GM18517 (cell line): Measurements from ENCODE around the gene LY6G6F.

Experiments
- ATAC-seq: cut with Tn5 transposase; IDR thresholded peaks from one replicate; pipeline ENCODE4 v1.9.1; 2021; ENCODE audit warnings: mild to moderate bottlenecking, moderate library complexity; ENCODE audit not compliant: unreplicated experiment

The LY6G6F gene

DNA sequence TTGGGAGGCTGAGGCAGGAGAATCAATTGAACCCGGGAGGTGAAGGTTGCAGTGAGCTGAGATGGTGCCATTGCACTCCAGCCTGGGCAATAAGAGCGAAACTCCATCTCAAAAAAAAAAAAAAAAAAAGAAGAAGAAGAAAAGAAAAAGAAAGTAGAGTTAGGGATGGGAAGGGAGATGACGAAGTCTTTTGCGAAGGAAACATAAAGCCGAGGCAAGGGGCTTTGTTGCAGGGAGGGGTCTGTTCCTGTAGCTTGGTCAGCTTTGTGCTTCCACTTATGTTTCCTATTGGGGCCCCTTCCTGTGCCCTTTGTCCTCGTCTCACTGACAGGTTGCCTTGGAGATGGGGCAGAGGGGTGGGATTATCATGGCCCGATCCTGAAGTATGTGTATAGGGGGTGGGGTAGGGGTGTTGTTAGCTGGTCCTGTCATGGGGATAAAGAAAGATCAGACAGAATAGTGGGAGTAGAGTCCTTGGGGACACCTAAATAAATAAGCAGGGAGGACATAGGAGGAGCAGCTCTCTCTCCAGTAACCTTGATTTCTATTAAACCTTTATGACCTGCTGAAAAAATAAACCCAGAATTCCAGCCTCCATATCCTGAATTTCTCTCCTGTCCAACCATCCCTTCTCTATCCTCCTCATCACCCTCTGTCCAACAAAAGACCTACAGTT lies 30.8 kb downstream of the LY6G6F start:
- ATAC-seq = no peak

DNA sequence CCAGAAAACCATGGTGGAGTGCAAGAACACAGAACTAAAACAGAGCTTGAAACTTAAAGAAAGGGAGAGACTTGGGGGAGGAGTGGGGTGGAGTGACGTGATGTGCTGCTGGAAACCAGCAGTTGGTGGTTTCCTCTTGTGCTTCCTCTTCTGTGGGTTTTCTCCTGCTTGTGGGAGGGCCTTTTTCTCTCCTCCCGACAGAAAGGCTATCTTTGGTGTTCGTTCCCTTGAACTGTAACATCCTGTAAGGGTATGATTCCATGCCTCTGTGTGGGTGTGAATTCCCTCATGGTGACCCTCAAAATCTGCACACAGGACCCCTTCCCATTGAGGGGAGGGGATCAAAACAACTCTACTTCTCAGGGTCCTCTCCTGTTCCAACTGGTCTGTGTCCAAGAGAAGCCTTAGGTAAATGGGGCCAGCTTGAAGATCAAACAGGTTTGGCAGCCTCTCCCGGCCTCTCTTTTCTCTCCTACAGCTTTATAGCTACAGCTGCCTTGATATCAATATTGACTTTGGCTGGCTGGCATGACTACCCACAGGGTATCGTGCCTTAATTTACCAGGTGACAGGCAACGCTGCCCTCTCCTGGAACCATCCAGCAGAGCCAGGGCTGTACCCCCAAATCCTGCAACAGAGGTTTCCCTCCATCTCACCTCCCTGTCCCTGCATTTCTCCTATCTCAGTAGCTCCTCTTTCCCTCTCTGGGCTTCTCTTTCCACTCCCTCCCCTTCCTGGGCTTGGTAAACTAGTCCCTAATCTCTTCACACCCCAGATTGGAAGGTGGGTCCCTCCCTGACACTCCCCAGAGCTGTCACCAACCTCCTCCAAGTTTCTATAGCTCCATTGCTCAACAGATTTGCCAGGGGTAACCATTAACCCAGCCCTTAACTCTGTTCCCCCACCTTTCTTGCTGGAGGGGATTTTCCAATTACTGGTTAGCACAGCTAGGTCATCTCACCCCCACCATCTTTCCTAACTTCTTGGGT lies 31.6 kb downstream of the LY6G6F start:
- ATAC-seq = no peak

DNA sequence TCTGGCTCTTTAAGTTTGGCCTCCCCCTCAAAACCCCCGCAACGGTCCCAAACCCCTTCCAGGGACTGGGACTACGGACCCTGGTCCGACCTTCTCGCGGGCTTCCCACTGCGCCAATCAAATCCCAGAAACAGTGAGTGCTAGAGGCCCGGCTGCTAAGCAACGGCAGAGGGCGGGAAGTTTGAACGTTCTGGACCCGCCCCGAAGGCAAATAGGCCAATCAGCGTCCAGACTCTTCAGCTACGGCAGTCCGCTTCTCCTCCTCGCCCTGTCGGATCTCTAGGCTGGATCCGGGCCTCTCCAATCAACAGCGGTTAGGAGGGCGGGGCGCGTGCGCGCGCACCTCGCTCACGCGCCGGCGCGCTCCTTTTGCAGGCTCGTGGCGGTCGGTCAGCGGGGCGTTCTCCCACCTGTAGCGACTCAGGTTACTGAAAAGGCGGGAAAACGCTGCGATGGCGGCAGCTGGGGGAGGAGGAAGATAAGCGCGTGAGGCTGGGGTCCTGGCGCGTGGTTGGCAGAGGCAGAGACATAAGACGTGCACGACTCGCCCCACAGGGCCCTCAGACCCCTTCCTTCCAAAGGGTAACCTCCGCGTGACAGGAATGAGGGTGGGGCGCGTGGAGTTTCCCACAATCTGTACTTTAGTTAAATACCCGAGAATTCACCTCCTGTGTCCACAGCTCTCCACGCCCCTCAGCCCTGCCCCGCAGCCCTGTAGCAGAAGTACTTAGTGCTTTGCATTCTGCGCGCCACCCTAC lies 33.2 kb downstream of the LY6G6F start, which contains the start of gene MSH5:
TSS of gene MSH5 (plus strand) at position 367 of the 758 bp plus-strand sequence. CDS start 462 bp downstream, outside the sequence.
- peak; percentile 71 for ATAC-seq

DNA sequence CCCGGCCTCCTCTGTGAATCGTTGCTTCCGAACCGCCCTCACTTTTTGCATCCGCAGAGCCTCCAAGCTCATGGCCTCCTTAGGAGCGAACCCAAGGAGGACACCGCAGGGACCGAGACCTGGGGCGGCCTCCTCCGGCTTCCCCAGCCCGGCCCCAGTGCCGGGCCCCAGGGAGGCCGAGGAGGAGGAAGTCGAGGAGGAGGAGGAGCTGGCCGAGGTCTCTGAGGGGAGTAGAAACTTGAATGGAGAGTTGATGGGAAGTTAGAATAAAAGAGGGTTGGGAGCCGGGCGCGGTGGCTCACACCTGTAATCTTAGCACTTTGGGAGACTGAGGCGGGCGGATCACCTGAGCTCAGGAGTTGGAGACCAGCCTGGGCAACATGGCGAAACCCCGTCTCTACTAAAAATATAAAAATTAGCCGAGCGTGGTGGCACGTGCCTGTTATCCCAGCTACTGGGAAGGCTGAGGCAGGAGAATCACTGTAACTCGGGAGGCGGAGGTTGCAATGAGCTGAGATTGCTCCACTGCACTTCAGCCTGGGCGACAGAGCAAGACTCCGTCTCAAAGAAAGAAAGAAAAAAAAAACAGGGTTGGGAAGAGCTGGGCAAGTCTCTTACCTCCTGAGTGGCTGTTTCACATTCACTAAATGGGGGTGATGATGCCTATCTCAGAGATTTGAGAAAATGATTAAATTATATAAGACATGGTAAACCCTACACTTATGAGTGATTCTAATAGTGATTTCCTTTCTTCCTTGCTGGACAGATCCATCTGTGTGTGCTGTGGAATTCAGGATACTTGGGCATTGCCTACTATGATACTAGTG lies 33.9 kb downstream of the LY6G6F start:
- ATAC-seq = no peak

DNA sequence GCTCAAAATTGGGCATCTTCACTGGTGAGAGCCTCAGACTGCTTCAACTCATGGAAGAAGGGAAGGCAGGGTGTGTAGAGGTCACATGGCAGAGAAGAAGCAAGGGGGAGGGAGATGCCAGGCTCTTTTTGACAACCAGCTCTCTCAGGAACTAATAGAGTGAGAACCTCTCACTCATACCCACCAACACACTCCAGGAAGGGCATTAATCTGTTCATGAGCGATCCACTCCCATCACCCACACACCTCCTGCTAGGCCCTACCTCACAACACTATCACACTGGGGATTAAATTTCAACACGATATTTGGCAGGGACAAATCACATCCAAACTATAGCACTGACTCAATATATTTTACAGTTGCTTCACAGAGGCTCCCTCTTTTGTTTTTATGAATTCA lies 35.1 kb downstream of the LY6G6F start:
- ATAC-seq = no peak

DNA sequence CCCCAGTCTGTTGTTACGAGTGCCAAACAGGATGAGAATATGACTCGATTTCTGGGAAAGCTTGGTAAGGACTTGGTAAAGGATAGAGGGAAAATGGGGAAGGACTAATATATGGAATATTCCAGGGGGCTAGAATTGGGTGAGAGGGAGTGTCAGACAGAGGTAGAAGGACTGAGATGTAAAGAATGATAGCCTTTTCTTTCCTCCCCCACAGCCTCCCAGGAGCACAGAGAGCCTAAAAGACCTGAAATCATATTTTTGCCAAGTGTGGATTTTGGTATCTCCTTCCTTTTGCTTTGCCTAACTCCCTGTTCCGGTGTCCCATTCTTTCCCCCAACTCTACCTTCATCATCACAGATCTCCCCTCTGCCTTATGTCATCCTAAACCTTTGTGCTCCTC lies 36.2 kb downstream of the LY6G6F start:
- ATAC-seq = no peak

DNA sequence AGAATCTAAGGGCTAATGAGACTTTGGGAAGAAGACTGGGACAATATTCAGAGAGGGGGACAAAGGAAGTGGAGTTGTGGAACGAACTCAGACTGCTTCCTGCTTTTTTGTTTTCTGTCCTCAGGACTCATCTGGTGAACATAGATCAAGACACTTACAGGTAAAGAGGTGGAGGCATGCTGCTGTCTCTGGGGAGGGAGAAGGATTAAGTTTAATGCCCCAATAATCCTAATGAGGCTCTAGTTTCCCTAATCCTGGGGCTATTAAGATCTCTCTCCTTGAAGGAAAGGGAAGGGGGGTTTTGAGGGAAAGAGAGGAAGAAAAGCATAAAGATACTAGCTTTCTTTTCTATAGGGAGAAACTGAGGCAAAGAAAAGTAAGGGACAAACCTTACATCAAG lies 37.8 kb downstream of the LY6G6F start:
- ATAC-seq = no peak

DNA sequence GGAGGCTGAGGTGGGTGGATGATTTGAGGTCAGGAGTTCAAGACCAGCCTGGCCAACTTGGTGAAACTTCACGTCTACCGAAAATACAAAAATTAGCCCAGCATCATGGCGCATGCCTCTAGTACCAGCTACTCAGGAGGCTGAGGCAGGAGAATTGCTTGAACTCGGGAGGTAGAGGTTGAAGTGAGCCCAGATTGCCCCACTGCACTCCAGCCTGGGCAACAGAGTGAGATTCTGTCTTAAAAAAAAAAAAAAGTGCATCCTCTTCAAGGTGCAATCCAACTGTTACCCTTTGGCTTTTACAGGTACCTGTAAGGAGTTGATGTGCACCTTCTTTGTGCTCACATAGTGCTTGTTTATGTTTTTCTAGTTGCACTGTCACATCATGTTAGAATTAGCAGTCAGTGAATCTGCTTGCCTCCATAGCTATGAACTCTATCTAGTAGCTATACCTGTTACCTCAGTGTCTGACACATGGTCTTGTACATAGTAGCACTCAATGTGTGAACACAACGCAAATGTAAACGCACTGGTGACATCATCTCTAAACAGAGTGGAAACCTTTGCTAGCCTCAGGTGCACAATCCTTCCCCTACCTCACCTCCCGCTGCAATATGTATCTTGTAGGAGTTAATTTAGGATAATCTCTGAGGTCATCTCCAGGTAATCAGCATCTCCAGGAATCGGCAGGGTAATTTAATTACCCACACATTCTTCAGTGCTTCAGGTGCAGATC lies 42.8 kb downstream of the LY6G6F start:
- no peak for ATAC-seq

DNA sequence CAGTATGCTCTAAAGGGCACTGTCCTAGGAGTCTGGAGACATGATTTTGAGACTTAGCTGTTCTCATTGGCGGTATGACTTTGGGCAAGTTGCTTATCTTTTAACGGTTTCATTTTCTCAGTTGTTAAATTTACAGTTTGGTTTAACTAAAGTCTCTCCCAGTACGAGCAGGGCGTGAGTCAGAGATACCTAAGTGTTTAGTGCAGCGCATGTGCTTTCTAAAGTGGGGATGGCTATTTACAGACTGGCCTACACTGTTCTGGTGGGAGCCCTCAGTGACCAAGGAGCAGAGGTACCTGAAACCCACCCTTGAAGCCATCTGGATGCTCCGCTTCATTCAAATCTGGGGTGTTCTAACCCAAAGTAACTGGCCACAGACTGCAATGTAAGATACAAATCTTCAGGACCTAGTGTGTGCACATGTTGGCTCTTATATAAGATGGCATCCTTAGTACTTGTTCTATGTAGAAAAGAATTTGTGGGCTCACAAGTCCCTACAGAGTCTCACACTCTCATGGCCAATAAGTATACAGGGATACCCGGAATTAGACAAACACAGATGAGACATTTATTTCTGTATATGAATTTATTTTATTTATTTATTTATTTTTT lies 43.9 kb downstream of the LY6G6F start:
- ATAC-seq = no peak

DNA sequence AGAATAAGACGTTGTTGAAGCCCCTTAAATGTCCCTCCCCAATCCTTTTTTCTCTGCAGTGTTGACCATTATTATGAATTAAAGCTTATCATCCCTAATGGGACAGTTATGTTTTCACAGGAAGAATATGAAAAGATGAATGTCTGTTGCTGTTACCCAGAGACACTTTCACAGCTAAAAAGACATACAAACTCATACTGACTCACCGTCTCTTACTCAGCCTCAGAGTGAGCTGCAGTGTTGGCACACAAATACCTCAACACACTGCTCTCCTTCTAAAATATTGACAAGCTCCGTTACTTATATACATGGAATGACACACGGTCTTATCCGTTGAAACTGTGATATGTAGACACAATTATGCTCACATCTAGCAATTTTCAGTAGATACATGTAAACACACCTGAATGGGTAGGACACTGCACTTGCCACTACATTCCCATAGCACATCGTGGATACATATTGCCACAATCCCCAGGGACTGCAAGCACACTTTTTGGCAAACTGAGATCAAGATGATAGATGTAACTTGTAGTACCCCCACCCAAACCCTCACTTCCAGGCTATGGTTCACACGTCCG lies 46.2 kb downstream of the LY6G6F start:
- ATAC-seq = no peak

DNA sequence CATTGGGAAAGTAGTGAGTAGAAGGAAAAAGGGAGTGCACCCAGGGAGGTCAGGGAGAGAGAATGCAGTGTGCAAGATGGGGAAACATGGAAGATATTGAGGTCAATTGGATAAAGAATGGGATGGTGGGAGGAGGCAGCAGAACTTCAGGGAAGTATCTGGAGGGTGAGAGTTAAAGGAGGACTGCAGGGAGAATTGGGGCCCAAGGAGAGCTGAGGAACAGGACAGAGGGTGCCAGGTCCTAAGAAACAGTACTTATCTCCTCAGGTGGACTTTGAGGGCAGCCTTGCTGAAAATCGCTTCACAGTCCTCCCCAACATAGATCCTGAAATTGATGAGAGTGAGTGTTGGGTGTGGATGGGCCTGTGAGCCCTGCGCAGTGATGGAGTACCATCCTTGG lies 51.6 kb downstream of the LY6G6F start:
- ATAC-seq = no peak
